Left lung (tissue), 10 donors: ENCODE measurements around the gene SIK3. TPM values are rescaled to one million over a fixed set of nuclear protein-coding genes. Genes with fewer than 3 reads are reported as not detected.
A peak's percentile ranks its signal among the peaks of the same experiment; 100 is the strongest.

Experiments
- ATAC-seq: fragments of 200-7000 bp; cut with Tn5 transposase; one replicate; pipeline ENCODE4 v1.9.1; 2020; ENCODE audit warnings: moderate library complexity
- DNase-seq, 4 donors: peaks; one replicate each; pipeline ENCODE4 v3.0.0-alpha.2; 2013 to 2020
- H3K27ac ChIP-seq, 2 donors: fragments of 200-600 bp; sonication (generic) in 1 of 2; one replicate each; pipeline versions ENCODE4 v1.5.0 to v1.8.0; 2020 to 2021
- H3K27me3 ChIP-seq, 2 donors: fragments of 200-600 bp; sonication (generic) in 1 of 2; one replicate each; pipeline versions ENCODE4 v1.5.0 to v1.8.0; 2020 to 2021
- H3K36me3 ChIP-seq, 2 donors: fragments of 200-600 bp; sonication (generic) in 1 of 2; one replicate each; pipeline versions ENCODE4 v1.5.0 to v1.8.0; 2020 to 2021
- H3K4me1 ChIP-seq, 2 donors: fragments of 200-600 bp; one replicate each; pipeline ENCODE4 v1.8.0; 2021
- H3K4me3 ChIP-seq, 2 donors: fragments of 200-600 bp; sonication (generic) in 1 of 2; one replicate each; pipeline versions ENCODE4 v1.5.0 to v1.8.0; 2020 to 2021; ENCODE audit warnings: mild to moderate bottlenecking in 1 of 2
- H3K9me3 ChIP-seq, 2 donors: fragments of 200-600 bp; sonication (generic) in 1 of 2; one replicate each; pipeline versions ENCODE4 v1.5.0 to v1.8.0; 2020 to 2021
- CTCF ChIP-seq, 2 donors: fragments of 200-600 bp; sonication (generic) in 1 of 2; IDR thresholded peaks; one replicate each; pipeline versions ENCODE4 v1.5.0 to v1.8.0; 2021; ENCODE audit warnings: antibody characterized with exemption in 2 of 2
- intact Hi-C, 2 donors: fragments of 100-400 bp; cut with DNase I; formaldehyde crosslinking; loops; one replicate each; pipeline versions ENCODE4 v1.11.2 to v1.14.2; 2022
- polyA plus RNA-seq, 6 donors: library from polyadenylated mRNA; unstranded; fragments of 120-200 nt; gene quantifications; one replicate each; pipeline ENCODE4 v1.2.1, GENCODE V29; 2013; ENCODE audit not compliant: insufficient read length in 6 of 6
- total RNA-seq, 2 donors: library from RNA; stranded (reverse); fragmentation: NEBNext Ultra II Directional; extraction: Animal tissue kit (Norgen Biotek cat#: 25700); gene quantifications; one replicate each; pipeline ENCODE4 v1.2.1, GENCODE V29; 2021
- donor health status: DM: no; HTN: yes; CAD: no.
- donor health status: DM: no; HTN: no; CAD: no.

Gene SIK3
- total and polyA plus RNA-seq, 8 donors, result 28.0 to 49.6 (median 35.9) TPM

- Histone ChIP-seq H3K27ac (no peak overlapping the region), H3K9me3 (no peaks in the 10 kb centered on the region), H3K27me3 (no peaks in the 10 kb centered on the region), H3K36me3 (no peaks in the 10 kb centered on the region), H3K4me3 (no peak overlapping the region), H3K4me1 (peaks cover 0 to 8% of the 10 kb centered on the region in 2 donors)
- no peak for DNase-seq
- TF ChIP-seq CTCF (IDR thresholded peaks at IDR 0.05), result no peak
- intact Hi-C loops, result no loop called here
- no peak for ATAC-seq
Observed at GRCh38 chr11:116964269-116964668, 134.0 kb downstream of the SIK3 start.

GRCh38 chr11:116963813-116964212 lies 134.4 kb downstream of the SIK3 start:
- H3K4me1 ChIP-seq, result peaks cover 3 to 8% of the 10 kb centered on the region in 2 donors
- no peak overlapping the region for H3K4me3 ChIP-seq
- H3K27me3 ChIP-seq, result no peaks in the 10 kb centered on the region
- ATAC-seq (no peak), DNase-seq (no peak)
- intact Hi-C loops, result no loop called here
- no peaks in the 10 kb centered on the region for H3K9me3 ChIP-seq
- H3K27ac ChIP-seq, result no peak overlapping the region
- H3K36me3 ChIP-seq, result no peaks in the 10 kb centered on the region
- TF ChIP-seq CTCF (IDR thresholded peaks at IDR 0.05), result no peak

GRCh38 chr11:116962108-116962507 lies 136.1 kb downstream of the SIK3 start:
- H3K9me3 ChIP-seq, result no peaks in the 10 kb centered on the region
- no peak for DNase-seq
- no peaks in the 10 kb centered on the region for H3K36me3 ChIP-seq
- H3K4me3 ChIP-seq, result no peak overlapping the region
- H3K27ac ChIP-seq, result no peak overlapping the region
- no peak for TF ChIP-seq CTCF (IDR thresholded peaks at IDR 0.05)
- intact Hi-C loops, result no loop called here
- ATAC-seq, result no peak
- peaks cover 8 to 11% of the 10 kb centered on the region in 2 donors for H3K4me1 ChIP-seq
- H3K27me3 ChIP-seq, result no peaks in the 10 kb centered on the region

GRCh38 chr11:116960930-116961329 lies 137.3 kb downstream of the SIK3 start:
- DNase-seq (peak in 1 of 4 donors; percentile 30), ATAC-seq (peak; percentile 81)
- intact Hi-C loops, result no loop called here
- peaks cover 0 to 8% of the 10 kb centered on the region in 2 donors for H3K36me3 ChIP-seq
- H3K4me3 ChIP-seq, result no peak overlapping the region
- H3K9me3 ChIP-seq, result no peaks in the 10 kb centered on the region
- no peak overlapping the region for H3K27ac ChIP-seq
- TF ChIP-seq CTCF (IDR thresholded peaks at IDR 0.05), result no peak
- H3K4me1 ChIP-seq, result peaks cover 8 to 11% of the 10 kb centered on the region in 2 donors
- no peaks in the 10 kb centered on the region for H3K27me3 ChIP-seq

- TF ChIP-seq CTCF (IDR thresholded peaks at IDR 0.05), result no peak
- ATAC-seq, result peak; percentile 53
Observed at GRCh38 chr11:116958246-116958645, 140.0 kb downstream of the SIK3 start.

More at GRCh38 chr11:116958246-116958645, 140.0 kb downstream of the SIK3 start:
- H3K4me1 ChIP-seq, result peaks cover 8 to 11% of the 10 kb centered on the region in 2 donors
- intact Hi-C loops, result no loop called here
- no peaks in the 10 kb centered on the region for H3K9me3 ChIP-seq
- no peak overlapping the region for H3K4me3 ChIP-seq
- H3K36me3 ChIP-seq, result peaks cover 0 to 12% of the 10 kb centered on the region in 2 donors
- DNase-seq, result no peak
- no peaks in the 10 kb centered on the region for H3K27me3 ChIP-seq
- H3K27ac ChIP-seq, result no peak overlapping the region
